HuH-7 (cell line): Measurements from ENCODE around the gene BAHCC1.

ENCODE experiments used
- DNase-seq: peaks from one replicate; pipeline ENCODE4 v3.0.0; 2011; ENCODE audit warnings: low spot score

Gene BAHCC1

DNA sequence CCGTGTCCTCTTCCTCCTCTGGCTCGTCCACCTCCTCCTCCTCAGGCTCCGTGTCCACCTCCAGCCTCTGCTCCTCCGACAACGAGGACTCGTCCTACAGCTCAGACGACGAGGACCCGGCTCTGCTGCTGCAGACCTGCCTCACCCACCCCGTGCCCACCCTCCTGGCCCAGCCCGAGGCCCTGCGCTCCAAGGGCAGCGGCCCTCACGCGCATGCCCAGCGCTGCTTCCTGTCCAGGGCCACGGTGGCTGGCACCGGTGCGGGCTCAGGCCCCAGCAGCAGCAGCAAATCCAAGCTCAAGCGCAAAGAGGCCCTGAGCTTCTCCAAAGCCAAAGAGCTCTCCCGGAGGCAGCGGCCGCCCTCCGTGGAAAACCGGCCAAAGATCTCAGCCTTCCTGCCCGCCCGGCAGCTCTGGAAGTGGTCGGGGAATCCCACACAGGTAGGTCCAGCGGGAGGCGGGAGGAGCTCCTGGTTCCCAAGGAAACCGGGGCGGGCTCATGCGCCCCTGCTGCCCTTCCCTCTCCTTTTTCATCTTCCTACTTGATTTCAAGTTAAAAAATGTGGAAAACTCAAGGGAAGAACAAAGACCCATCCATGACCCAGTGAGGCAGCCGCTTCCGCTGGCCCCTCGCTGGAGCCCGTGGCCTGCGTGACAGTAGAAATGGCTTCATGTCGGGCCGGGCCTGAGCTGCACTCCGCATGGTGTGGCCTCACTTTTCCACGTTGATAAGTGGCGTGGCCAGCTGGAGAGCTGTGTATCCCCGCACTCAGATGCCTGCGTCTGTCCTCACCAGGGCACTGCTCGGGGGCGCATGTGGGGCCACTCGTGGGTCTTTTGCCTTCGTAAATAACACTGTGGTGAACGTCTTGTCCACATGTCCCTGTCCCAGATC, 66.6 kb downstream of the BAHCC1 start:
- DNase-seq, result no peak

DNA sequence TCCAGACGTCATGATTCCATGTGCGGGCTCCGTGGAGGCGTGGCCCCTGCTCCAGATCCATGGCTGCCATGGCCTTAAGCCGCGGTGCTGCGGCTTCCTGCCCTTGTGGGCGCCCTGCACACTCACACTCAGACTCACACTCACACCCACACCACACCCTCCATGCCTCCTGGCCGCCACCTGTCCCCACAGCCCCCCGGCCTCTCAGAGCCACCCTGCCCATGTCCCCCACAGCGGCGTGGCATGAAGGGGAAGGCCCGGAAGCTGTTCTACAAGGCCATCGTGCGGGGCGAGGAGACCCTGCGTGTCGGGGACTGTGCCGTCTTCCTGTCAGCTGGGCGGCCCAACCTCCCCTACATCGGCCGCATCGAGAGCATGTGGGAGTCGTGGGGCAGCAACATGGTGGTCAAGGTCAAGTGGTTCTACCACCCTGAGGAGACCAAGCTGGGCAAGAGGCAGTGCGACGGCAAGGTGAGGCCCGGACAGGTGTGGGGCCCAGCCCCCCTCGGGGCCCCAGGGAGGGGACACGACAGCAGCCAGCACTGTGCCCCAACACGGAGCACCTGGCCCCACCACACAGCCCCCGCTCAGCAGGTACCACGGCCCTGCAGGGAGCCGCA, 67.4 kb downstream of the BAHCC1 start:
- no peak for DNase-seq

DNA sequence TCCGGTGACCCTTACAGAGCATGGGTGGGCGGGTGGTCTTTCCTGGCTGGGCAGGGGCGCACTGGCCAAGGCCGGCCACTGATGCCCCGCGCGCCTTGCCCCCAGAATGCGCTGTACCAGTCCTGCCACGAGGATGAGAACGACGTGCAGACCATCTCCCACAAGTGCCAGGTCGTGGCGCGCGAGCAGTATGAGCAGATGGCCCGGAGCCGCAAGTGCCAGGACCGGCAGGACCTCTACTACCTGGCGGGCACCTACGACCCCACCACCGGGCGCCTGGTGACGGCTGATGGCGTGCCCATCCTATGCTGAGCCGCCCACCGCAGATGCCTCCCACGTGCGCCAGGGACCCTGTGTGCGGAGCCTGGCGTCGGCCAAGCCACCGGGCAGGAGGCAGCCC, 68.2 kb downstream of the BAHCC1 start:
- no peak for DNase-seq

DNA sequence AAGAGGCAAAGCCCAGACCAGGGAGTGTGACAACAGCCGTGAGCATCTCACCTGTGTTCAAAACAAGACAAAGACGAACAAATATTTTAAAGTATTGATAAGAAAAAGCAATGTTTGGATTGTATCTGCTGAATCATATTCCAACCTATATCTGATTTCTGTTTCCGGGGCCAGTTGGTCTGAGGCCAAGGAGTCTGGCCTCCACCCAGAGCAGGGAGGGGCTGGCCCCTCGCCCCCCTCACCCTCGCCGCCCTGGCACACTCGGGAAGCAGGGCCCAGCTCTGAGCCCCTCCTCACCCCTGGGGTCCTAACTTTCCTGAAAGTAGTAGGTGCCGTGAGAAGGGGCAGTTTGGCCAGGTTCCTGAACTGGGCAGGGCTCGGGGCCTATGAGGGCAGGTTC, 69.3 kb downstream of the BAHCC1 start:
- no peak for DNase-seq

DNA sequence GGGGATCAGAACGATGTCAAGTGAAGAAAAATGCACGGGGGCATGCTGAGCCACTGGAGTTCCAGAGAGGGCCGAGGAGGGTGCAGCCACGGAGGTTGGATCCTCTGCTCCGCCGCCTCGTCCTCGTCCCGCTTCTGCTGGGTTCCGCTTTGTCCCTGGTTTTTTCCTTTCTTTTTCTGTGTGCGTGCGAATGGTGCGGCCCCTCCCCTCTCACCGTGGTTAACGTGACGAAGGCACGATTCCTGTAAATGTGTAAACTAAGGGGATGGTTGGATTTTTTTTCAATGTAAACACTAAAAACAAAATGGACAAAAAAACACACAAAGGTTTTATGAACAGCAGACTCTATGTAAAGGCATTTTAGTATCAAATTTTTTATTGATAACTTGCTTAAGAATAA, 70.7 kb downstream of the BAHCC1 start:
- no peak for DNase-seq

DNA sequence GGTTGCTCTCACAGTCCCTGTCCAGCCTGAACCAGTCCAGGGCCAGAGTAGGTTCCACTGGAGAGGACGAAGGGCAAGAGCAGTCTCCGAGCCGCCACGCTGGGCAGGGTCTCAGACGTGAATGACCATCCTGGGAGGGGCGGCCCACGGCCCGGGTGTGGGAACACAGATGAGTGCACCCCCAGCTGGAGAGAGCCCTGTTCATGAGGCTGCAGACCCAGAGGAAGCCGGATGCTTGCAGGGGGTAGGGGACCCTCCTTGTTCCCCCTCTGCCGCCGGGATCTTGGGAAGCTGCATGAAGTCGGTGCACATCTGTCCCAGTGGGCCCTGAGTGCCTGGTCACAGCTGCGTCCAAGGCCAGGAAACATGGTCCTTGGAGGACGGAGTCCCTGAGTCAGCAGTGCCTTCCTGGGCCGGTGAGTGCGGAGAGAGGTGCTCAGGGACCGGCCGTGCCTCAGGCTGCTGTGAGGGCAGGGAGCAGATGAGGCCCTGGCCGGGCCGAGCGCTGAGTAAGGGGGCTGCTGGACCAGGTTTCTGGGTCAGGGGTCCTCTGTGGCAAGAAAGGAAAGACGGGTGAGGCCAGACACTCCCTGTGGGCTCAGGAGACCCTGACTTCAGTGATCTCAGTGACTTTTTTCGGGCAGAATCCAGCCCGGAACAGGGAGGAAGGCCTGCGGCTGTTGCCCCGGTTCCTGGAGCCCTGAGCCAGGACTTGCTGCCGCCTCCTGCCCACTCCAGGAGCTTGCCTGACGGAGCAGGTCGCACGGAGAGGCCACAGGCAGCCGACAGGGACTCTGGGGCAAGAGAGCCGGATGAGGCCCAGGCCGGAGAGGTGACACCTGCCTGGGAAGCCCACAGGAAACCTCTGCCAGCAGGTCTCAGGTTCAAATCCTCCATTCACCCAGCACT, 71.6 kb downstream of the BAHCC1 start:
- DNase-seq, result no peak

DNA sequence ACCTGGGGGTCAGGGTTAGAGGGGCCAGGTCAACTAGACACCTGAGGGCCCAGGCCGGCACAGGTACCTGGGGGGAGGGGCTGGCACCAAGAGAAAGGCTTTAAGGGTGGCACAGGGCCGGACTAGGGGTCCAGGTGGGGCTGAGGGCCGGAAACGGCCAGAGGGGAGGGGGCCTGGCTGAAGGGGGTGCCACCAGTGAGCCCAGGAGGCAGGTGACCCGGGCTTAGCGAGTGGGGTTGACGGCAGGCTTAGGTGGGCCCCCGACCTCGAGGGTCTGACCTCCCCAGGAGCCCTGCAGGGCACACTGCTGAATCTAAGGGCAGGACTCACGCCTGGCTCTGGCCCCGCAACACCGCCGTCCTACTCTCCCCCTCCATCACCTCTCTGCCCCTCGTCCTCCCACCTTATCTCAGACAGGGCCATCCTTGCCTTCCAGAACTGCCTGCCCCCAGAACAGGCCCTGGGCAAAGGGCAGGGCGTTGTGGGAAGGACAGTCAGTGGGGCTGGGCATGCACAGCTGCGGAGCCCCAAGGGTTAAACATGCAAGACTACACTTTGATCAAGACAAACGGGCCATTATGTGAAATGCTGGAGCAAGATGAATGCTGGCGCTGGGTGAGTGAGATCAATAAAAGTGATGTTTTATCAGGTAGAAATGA, 73.0 kb downstream of the BAHCC1 start:
- DNase-seq, result no peak

DNA sequence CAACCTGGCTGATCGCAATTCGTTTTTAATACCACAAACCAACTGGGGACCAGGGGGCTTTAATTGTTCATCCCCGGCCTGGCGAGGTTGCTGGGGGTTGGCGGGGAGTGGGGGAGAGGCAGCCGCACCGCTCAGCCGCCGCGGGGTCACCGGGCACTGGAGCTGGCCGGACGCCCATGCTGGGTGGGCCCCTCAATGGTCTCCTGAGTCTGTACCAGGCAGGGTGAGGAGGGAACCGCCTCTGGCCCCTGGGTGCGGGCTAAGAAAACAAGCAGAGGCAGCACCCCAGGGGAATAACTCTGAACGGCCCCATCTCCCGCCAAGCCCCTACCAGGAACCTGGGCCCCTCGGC, 73.5 kb downstream of the BAHCC1 start:
- no peak for DNase-seq

DNA sequence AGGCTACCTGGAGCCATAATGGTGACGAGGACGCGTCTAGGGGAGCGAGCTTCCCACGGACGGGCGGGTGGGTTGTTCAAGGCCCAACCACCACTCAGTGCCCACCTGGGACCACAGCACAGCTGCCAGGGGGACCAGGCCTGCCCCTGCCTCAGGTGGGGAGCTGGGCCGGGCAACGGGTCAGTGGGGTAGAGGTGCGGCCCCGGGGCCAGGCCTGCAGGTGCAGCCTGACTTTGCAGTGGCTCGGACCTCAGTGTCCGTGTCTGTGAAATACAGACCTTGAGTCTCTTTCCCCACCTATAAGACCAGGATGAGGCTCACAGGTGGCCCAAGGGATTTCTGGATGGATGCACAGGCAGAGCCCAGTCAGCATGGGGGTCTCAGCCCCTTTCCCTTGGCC, 74.0 kb downstream of the BAHCC1 start:
- DNase-seq, result no peak

DNA sequence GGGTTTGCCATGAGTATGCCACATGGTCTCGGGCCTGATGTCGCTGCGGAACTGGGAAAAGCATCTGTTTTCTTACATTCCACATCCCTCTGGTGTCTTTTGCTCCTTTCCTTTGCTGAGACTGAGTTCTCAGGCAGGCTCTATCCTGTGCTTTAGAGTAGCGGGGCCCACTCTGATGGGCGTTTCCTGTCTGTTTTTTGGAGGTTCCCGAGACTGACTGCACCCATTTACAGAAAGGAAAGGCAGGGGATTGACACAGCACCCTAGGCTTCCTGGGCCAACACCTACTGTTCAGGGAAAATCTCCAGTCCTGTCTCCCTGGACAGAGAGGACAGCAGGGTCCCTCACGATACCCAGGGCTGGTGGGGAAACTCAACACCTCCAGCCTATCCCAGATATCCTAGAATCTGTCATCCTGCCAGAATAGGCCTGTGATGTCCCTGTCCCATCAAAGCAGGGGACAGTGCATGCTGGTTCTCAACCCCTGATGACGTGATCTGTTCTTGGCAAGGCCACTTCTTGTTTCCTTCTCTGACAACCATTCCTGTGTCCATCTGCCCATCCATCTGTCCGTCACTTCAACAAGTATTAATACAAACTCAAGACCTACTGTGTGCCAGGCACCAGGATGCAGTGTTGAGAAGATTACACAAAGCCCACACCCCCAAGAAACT, 75.2 kb downstream of the BAHCC1 start:
- no peak for DNase-seq

DNA sequence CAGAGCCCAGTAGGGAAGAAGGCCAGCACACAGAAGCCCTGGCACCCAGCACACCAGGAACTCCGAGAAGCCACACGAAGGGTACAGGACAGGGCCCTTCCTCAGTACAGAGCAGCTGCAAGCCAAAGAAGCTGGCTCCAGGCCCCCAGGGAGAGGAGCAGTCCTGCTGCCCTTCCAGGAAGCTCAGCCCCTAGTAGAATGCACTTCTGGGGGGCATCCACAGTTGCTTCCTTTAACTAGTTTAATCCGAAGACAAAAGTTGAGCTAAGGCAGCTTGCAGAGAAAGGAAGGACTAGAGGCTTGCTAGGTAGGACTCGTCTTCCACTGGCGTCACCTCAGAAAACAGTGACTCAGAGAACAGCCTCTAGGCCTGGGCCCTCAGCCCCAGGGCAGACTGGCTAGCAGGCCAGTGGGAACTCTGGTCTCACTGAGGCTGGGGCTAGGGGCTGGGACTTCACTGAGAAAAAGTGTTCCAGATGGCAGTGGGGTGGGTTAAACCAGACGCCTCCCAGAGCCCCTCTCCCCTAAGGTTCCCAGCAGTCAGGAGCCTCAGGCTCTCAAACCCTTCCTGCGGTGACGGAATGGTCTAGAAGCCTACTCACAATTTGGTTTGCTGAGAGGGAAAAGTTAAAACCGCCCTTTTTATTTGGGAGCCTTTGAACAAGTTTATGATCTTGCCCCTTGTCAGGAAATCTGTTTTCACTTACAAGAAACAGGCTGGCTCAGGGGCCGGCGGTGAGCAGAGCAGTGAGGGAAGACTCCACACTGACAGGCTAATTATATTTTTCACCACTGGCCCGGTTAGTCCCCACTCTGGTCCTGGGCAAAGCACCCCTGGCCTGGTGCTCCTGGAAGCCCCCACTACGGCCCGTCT, 75.9 kb downstream of the BAHCC1 start:
- DNase-seq, result no peak

DNA sequence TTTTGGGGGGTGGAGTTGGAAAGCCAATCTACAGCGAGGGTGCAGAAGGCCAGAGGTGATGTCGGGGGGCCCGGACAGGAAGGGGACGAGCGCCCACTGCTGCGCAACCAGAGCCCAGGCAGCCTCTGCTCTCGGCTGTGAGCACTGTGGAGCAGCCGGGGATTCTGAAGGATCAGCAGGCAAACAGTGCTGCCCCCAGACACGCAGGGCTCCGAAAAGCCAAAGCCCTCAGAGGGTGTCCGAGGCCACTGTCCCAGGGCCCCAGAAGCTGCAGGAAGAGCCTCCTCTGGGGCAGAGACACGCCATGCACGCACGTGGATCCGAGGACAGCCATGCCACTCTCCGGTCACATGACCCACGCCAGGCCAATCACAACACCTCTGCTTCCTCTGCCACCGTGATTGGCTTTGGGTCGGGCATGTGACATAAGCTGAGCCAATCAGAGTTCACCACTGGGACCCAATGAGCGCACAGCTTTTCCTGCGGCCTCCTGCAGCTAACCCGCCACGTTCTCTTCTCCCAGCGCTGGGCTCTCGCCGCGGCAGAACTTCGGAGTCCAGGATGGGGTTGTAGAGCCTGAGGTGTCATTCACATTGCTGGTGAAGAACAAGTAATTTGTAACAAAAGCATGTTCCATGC, 76.7 kb downstream of the BAHCC1 start:
- DNase-seq, result peak; percentile 67

DNA sequence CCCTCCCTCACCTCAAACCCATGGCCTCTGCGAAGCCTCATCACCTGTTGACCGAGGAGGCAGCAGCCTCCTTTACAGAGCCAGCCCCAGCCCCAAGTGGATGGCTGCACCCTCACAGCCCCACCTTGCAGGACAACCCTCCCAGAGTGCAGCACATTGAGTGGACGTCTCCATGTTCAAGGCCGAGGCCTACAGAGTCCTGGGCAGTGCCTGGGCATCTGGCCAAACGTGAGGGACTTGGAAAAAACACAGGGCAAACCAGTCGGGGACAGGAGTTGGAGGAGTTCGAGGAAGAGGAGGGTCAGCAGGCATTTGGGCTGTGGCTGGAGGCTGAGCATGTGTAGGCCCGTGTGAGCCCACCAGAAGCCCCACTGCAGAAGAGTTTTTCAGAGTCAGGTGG, 77.8 kb downstream of the BAHCC1 start:
- no peak for DNase-seq

DNA sequence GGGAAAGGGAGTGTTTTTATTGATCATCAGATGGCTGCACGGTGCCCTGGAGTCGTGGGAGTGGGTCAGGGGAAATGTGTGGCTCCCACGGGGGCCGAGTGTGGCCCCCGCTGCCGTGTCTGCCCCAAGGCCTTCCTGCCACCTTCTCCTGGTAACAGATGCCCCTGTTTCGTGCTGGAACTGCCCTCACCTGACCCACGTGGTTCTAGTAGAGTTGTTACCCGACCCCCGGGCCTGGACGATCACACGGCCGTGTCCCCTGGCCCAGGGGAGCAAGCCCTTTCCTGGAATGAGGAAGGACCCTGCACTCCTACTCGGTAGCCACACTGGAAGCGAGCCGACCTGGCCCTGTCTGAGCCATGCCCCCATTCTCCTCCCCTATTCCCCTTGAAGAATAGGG, 79.7 kb downstream of the BAHCC1 start:
- no peak for DNase-seq

DNA sequence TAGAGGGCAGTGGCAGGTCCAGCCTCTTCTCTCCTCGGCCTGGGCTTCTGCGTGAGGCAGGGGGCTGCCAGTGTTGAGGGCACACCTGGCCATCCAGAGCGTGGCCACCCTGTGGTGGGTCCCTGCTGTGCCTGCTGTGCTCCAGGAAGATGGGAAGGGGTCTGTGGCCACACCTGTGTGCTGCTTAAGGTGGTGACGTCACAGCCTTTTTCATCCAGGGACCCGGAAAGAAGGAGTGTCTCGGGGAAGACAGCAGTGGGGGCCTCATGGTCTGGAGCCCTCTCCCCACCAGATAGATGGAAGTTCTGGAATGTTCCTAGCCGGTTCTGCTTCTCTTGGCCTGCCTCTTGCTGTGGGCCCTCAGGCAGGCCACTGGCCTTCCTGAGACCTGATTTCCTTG, 80.8 kb downstream of the BAHCC1 start:
- no peak for DNase-seq

DNA sequence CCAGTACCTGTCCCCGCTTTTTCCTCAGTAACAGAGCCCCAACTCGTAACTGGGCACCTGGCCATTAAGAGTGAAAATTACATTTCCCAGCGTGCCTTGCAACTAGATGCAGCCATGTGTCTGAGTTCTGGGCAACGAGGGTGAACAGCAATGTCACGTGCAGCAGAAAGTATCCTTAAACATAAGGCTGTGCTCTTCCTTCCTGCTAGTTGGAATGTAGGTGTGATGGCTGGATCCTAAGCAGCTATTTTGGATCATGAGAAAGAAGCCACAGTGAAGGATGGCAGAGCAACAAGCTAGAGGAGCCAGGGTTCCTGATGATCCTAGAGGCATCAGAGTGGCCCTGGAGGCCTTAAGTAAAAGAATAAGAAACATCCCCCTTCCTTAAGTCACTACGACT, 81.4 kb downstream of the BAHCC1 start:
- no peak for DNase-seq

DNA sequence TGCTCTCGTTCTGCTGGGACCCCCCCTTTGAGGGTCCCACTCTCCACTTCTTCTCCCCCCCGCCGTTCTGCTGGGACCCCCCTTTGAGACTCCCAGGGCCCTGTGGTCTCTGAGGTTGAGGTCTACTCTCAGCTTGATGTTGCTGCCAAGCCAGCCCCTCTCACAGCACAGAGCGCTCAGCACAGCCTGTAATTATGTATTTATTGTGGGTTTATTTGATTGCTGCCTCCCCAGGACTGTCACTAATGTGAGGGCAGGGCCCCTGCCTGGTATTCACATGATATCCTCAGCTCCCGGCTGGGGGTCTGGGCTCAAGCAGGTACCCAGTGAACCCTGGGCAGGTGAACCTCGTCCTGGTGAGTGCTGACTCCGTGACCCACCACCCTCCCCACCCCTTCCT, 81.9 kb downstream of the BAHCC1 start:
- DNase-seq, result no peak

DNA sequence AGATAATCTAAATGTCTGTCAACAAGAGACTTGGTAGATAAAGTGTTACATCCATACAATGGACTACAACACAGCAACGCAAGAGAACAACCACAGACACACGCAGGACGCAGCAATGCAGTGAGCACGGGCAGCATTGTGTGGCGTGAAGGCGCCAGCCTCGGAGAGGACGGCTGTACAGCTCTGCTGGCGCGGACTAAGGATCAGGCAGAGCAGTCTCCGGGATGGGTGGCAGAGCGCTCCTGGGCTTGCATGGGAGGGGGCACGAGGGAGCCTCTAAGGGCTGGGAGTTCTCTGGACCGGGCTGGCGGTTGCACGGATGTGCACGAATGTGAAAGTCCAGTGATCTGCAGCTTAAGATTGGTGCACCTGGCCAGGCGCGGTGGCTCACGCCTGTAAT, 82.9 kb downstream of the BAHCC1 start:
- no peak for DNase-seq

DNA sequence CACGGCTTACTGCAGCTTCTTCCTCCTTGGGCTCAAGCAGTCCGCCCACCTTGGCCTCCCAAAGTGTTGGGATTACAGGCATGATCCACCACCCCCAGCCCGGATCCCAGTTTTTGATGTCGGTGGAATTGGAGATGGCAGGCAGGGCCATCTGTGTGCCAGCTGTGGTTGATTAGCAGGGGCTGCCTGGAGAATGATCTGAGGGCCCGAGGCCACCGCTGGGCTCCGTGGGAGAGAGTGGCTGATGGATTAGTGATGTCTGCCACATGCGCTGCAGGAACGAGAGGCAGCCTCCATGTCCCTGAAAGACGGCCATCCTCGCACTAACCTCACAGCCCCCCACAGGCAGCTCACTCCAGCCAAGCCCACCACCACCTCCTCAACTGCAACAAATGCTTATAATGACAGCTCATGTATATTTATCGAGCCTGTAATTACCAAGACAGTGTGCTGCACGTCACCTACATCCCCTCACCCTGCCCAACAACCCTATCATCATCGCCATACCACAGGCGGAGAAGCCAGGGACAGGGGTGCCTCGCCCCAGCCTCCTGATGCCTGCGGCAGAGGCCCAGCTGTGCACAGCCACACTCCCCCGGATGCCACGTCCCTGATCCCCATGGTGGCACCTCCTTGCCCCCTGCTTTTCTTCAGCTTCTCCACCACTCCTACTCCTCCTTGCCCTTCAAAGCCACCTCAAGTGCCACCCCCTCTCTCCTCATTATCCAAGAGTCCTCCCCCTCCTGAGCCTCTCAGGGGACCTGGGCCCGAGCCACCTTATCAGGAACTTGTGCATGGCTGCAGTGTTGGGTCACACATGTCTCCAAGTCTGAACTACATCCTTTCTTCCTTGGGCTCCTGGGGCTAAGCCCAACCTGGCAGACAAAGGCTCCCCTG, 84.2 kb downstream of the BAHCC1 start:
- DNase-seq, result no peak
